Liver (tissue), 3 donors: ENCODE measurements around the gene PCDHB5.
"Not testable (repeated sequence)": the region's sequence is repeated elsewhere in the genome, so short reads cannot be mapped to it uniquely, and the experiment has no call there.

Experiments
- EGR1 ChIP-seq, 2 donors: IDR thresholded peaks; 2 replicates each; pipeline ENCODE4 v1.6.1; 2016 to 2018; ENCODE audit warnings: antibody characterized with exemption in 2 of 2, low read depth in 2 of 2
- FOXA1 ChIP-seq: IDR thresholded peaks from 2 replicates; pipeline ENCODE4 v1.6.1; 2016; ENCODE audit warnings: antibody characterized with exemption
- GABPA ChIP-seq, 2 donors: IDR thresholded peaks in 1 of 2; conservative IDR thresholded peaks in 1 of 2; 2 replicates each; pipeline ENCODE4 v1.6.1; 2016; ENCODE audit warnings: antibody characterized with exemption in 2 of 2, mild to moderate bottlenecking in 1 of 2, moderate library complexity in 1 of 2
- HNF4A ChIP-seq, 2 donors: conservative IDR thresholded peaks; 2 replicates each; pipeline ENCODE4 v1.6.1; 2016; ENCODE audit warnings: antibody characterized with exemption in 2 of 2, mild to moderate bottlenecking in 2 of 2
- JUND ChIP-seq, 2 donors: IDR thresholded peaks; 2 replicates each; pipeline ENCODE4 v1.6.1; 2016; ENCODE audit warnings: antibody characterized with exemption in 2 of 2
- SP1 ChIP-seq: IDR thresholded peaks from 2 replicates; pipeline ENCODE4 v1.6.1; 2018; ENCODE audit warnings: antibody characterized with exemption, mild to moderate bottlenecking
- TAF1 ChIP-seq: conservative IDR thresholded peaks from 2 replicates; pipeline ENCODE4 v1.6.1; 2016; ENCODE audit warnings: antibody characterized with exemption, mild to moderate bottlenecking
- YY1 ChIP-seq: IDR thresholded peaks from 2 replicates; pipeline ENCODE4 v1.6.1; 2016; ENCODE audit warnings: antibody characterized with exemption, mild to moderate bottlenecking
- TF ChIP-seq, protein P1 (sequence below): fragments of 150-350 bp; IDR thresholded peaks from 2 replicates; pipeline ENCODE4 v1.5.1; 2017; ENCODE audit warnings: improper control_type of control experiment, low read depth, low read length; ENCODE audit not compliant: missing input control
- TF ChIP-seq, protein P2 (sequence below): IDR thresholded peaks from 2 replicates; pipeline ENCODE4 v1.6.1; 2016; ENCODE audit warnings: antibody characterized with exemption
- TF ChIP-seq, protein P3 (sequence below): IDR thresholded peaks from 2 replicates; pipeline ENCODE4 v1.6.1; 2016; ENCODE audit warnings: antibody characterized with exemption
- TF ChIP-seq, protein P4 (sequence below): IDR thresholded peaks from 2 replicates; pipeline ENCODE4 v1.6.1; 2016; ENCODE audit warnings: antibody characterized with exemption, mild to moderate bottlenecking
- donor health status: healthy.
- donor health status: healthy.

DNA sequence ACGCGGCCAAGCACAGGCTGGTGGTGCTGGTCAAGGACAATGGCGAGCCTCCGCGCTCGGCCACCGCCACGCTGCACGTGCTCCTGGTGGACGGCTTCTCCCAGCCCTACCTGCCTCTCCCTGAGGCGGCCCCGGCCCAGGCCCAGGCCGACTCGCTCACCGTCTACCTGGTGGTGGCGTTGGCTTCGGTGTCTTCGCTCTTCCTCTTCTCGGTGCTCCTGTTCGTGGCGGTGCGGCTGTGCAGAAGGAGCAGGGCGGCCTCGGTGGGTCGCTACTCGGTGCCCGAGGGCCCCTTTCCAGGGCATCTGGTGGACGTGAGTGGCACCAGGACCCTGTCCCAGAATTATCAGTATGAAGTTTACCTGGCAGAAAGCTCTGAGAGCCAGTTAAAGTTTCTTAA is 22.9 kb downstream of the PCDHB5 start:
- TF ChIP-seq, protein P1, sequence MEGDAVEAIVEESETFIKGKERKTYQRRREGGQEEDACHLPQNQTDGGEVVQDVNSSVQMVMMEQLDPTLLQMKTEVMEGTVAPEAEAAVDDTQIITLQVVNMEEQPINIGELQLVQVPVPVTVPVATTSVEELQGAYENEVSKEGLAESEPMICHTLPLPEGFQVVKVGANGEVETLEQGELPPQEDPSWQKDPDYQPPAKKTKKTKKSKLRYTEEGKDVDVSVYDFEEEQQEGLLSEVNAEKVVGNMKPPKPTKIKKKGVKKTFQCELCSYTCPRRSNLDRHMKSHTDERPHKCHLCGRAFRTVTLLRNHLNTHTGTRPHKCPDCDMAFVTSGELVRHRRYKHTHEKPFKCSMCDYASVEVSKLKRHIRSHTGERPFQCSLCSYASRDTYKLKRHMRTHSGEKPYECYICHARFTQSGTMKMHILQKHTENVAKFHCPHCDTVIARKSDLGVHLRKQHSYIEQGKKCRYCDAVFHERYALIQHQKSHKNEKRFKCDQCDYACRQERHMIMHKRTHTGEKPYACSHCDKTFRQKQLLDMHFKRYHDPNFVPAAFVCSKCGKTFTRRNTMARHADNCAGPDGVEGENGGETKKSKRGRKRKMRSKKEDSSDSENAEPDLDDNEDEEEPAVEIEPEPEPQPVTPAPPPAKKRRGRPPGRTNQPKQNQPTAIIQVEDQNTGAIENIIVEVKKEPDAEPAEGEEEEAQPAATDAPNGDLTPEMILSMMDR = not testable (repeated sequence)
- not testable (repeated sequence) for TF ChIP-seq JUND (IDR thresholded peaks at IDR 0.05); GABPA (IDR thresholded peaks at IDR 0.05 in 1 of 2, conservative IDR thresholded peaks at IDR 0.05 in 1 of 2); SP1; EGR1 (IDR thresholded peaks at IDR 0.05; ENCODE audit: low read depth in 2 of 2); TAF1; YY1; HNF4A (conservative IDR thresholded peaks at IDR 0.05); FOXA1
- TF ChIP-seq, protein P2, sequence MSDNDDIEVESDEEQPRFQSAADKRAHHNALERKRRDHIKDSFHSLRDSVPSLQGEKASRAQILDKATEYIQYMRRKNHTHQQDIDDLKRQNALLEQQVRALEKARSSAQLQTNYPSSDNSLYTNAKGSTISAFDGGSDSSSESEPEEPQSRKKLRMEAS = not testable (repeated sequence)
- TF ChIP-seq, protein P3, sequence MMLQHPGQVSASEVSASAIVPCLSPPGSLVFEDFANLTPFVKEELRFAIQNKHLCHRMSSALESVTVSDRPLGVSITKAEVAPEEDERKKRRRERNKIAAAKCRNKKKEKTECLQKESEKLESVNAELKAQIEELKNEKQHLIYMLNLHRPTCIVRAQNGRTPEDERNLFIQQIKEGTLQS = not testable (repeated sequence)
- TF ChIP-seq, protein P4, sequence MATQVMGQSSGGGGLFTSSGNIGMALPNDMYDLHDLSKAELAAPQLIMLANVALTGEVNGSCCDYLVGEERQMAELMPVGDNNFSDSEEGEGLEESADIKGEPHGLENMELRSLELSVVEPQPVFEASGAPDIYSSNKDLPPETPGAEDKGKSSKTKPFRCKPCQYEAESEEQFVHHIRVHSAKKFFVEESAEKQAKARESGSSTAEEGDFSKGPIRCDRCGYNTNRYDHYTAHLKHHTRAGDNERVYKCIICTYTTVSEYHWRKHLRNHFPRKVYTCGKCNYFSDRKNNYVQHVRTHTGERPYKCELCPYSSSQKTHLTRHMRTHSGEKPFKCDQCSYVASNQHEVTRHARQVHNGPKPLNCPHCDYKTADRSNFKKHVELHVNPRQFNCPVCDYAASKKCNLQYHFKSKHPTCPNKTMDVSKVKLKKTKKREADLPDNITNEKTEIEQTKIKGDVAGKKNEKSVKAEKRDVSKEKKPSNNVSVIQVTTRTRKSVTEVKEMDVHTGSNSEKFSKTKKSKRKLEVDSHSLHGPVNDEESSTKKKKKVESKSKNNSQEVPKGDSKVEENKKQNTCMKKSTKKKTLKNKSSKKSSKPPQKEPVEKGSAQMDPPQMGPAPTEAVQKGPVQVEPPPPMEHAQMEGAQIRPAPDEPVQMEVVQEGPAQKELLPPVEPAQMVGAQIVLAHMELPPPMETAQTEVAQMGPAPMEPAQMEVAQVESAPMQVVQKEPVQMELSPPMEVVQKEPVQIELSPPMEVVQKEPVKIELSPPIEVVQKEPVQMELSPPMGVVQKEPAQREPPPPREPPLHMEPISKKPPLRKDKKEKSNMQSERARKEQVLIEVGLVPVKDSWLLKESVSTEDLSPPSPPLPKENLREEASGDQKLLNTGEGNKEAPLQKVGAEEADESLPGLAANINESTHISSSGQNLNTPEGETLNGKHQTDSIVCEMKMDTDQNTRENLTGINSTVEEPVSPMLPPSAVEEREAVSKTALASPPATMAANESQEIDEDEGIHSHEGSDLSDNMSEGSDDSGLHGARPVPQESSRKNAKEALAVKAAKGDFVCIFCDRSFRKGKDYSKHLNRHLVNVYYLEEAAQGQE = not testable (repeated sequence)
